Prostate gland (tissue), 2 donors: ENCODE results near the gene AKNA.
"Not testable (repeated sequence)": the region's sequence is repeated elsewhere in the genome, so short reads cannot be mapped to it uniquely, and the experiment has no call there.

ENCODE experiments used
- CTCF ChIP-seq, 4 experiments: fragments of 200-600 bp in 2 of 4; fragments of 450-650 bp in 2 of 4; sonication (generic) in 2 of 4; IDR thresholded peaks; 1 replicate in 3 of 4; 2 replicates in 1 of 4; pipeline ENCODE4 v1.5.1; 2016 to 2019; ENCODE audit warnings: antibody characterized with exemption in 4 of 4, mild to moderate bottlenecking in 2 of 4, moderate library complexity in 2 of 4
- POLR2A ChIP-seq: fragments of 450-650 bp; IDR thresholded peaks from one replicate; pipeline ENCODE4 v1.6.1; 2016; ENCODE audit warnings: antibody characterized with exemption, mild to moderate bottlenecking
- POLR2AphosphoS5 ChIP-seq: sonication (generic); formaldehyde crosslinking; IDR thresholded peaks from one replicate; pipeline ENCODE4 v1.6.1; 2017; ENCODE audit warnings: antibody characterized with exemption

- not testable (repeated sequence) for TF ChIP-seq CTCF (IDR thresholded peaks at IDR 0.05); POLR2A; POLR2AphosphoS5
These were observed 63.9 kb downstream of the AKNA start for GRCh38 chr9:114323849-114324248.
